GM23248 (cell line): ENCODE measurements around the gene BLCAP. TPM values are rescaled to one million over a fixed set of nuclear protein-coding genes. Genes with fewer than 3 reads are reported as not detected.

Experiments
- DNase-seq: peaks from one replicate; pipeline ENCODE4 v3.0.0-alpha.2; 2015
- H2AFZ ChIP-seq: fragments of 200-600 bp; sonication (generic); 2 replicates; pipeline ENCODE4 v1.6.1; 2016; ENCODE audit warnings: antibody characterized with exemption
- H3F3A ChIP-seq: fragments of 200-600 bp; sonication (generic); 2 replicates; pipeline ENCODE4 v1.6.1; 2016; ENCODE audit warnings: mild to moderate bottlenecking, antibody characterized with exemption, mixed run types; ENCODE audit not compliant: insufficient read depth
- H3K27ac ChIP-seq: fragments of 200-600 bp; sonication (generic); 2 replicates; pipeline ENCODE4 v1.5.1; 2016; ENCODE audit warnings: mild to moderate bottlenecking
- H3K27me3 ChIP-seq: fragments of 200-600 bp; sonication (generic); replicated peaks from 2 replicates; pipeline ENCODE4 v1.6.1; 2016; ENCODE audit warnings: mild to moderate bottlenecking; ENCODE audit not compliant: insufficient read depth
- H3K36me3 ChIP-seq: fragments of 200-600 bp; sonication (generic); 2 replicates; pipeline ENCODE4 v1.6.1; 2016; ENCODE audit warnings: low read depth, mild to moderate bottlenecking
- H3K4me1 ChIP-seq: fragments of 200-600 bp; sonication (generic); 2 replicates; pipeline ENCODE4 v1.6.1; 2016; ENCODE audit warnings: mild to moderate bottlenecking; ENCODE audit not compliant: insufficient read depth
- H3K4me2 ChIP-seq: fragments of 200-600 bp; sonication (generic); one replicate; pipeline ENCODE4 v1.6.1; 2016; ENCODE audit warnings: mild to moderate bottlenecking; ENCODE audit not compliant: unreplicated experiment
- H3K4me3 ChIP-seq: fragments of 200-600 bp; sonication (generic); 2 replicates; pipeline ENCODE4 v1.5.1; 2016; ENCODE audit warnings: mild to moderate bottlenecking
- H3K79me2 ChIP-seq: fragments of 200-600 bp; sonication (generic); 2 replicates; pipeline ENCODE4 v1.6.1; 2016; ENCODE audit warnings: mild to moderate bottlenecking; ENCODE audit not compliant: insufficient read depth
- H3K9ac ChIP-seq: fragments of 200-600 bp; sonication (generic); 2 replicates; pipeline ENCODE4 v1.6.1; 2016; ENCODE audit warnings: mild to moderate bottlenecking
- H3K9me2 ChIP-seq: fragments of 200-600 bp; sonication (generic); 2 replicates; pipeline ENCODE4 v1.6.1; 2016; ENCODE audit warnings: mixed run types, mild to moderate bottlenecking, moderate library complexity; ENCODE audit not compliant: insufficient read depth
- H3K9me3 ChIP-seq: fragments of 200-600 bp; sonication (generic); one replicate; pipeline ENCODE4 v1.6.1; 2017; ENCODE audit warnings: low read depth
- H4K20me1 ChIP-seq: fragments of 200-600 bp; sonication (generic); 2 replicates; pipeline ENCODE4 v1.6.0; 2016; ENCODE audit not compliant: insufficient read depth
- EZH2 ChIP-seq: fragments of 200-600 bp; sonication (generic); IDR thresholded peaks from 2 replicates; pipeline ENCODE4 v1.6.1; 2018; ENCODE audit warnings: antibody characterized with exemption, mild to moderate bottlenecking; ENCODE audit not compliant: insufficient read depth, poor library complexity, severe bottlenecking
- EZH2phosphoT487 ChIP-seq: fragments of 200-600 bp; sonication (generic); IDR thresholded peaks from 2 replicates; pipeline ENCODE4 v1.6.1; 2018; ENCODE audit warnings: antibody characterized with exemption, moderate library complexity, mild to moderate bottlenecking, low read depth; ENCODE audit not compliant: insufficient read depth
- WGBS, 2 experiments: methylation state at CpG; one replicate each; pipeline ENCODE4 v1.1.6; 2015 to 2017; ENCODE audit warnings: low lambda C conversion rate in 2 of 2, low coverage in 1 of 2; ENCODE audit errors: missing lambda C conversion rate in 2 of 2; 5-methylcytosine and 5-hydroxymethylcytosine counted together
- in situ Hi-C: fragments of 300-500 bp; cut with MboI; formaldehyde crosslinking; loops from 2 replicates; pipeline ENCODE4 v1.15.0; 2020
- polyA plus RNA-seq: library from polyadenylated mRNA; unstranded; fragments of >200 nt; fragmentation: Nextera tagmentation; extraction: Ambion mirVana; gene quantifications from 2 replicates; pipeline ENCODE4 v1.2.1, GENCODE V29; 2016
- total RNA-seq: library from RNA; depleted of rRNA; stranded (reverse); fragments of >200 nt; shearing (Covaris generic); gene quantifications from 2 replicates; pipeline ENCODE4 v1.2.3, GENCODE V29; 2014

BLCAP gene
- total and polyA plus RNA-seq, 2 experiments from 2014 or later = 80.0 to 100 TPM

- no peaks in the 10 kb centered on the region for H3K9me3 ChIP-seq
These were observed 12.3 kb upstream of the BLCAP start for GRCh38 chr20:37540001-37540400.

GRCh38 chr20:37539424-37539823, 11.7 kb upstream of the BLCAP start:
- no peak for DNase-seq
- in situ Hi-C loops = no loop called here
- H3K27me3 ChIP-seq = no peaks in the 10 kb centered on the region; the same call in none of the 2 replicates
- no peaks in the 10 kb centered on the region for H3K9me2 ChIP-seq
- TF ChIP-seq EZH2phosphoT487 (no peak), EZH2 (no peak)
- no peak overlapping the region for H3K27ac ChIP-seq
- H2AFZ ChIP-seq = no peak overlapping the region
- H3K9ac ChIP-seq = no peak overlapping the region
- no peaks in the 10 kb centered on the region; the same call in 1 of the 2 replicates for H3F3A ChIP-seq
- WGBS, 2 experiments = 59 to 66% methylated on average over 4 of the region's 4 CpGs
- no peaks in the 10 kb centered on the region for H3K36me3 ChIP-seq
- H3K9me3 ChIP-seq = no peaks in the 10 kb centered on the region
- no peak overlapping the region for H3K4me2 ChIP-seq
- no peaks in the 10 kb centered on the region for H4K20me1 ChIP-seq
- H3K4me3 ChIP-seq = no peak overlapping the region
- no peaks in the 10 kb centered on the region for H3K4me1 ChIP-seq
- H3K79me2 ChIP-seq = no peaks in the 10 kb centered on the region

More at GRCh38 chr20:37540001-37540400, 12.3 kb upstream of the BLCAP start:
- Histone ChIP-seq H3K4me3 (no peak overlapping the region), H3K9me2 (no peaks in the 10 kb centered on the region), H3K4me1 (no peaks in the 10 kb centered on the region), H3K27ac (no peak overlapping the region), H3K36me3 (no peaks in the 10 kb centered on the region), H3K79me2 (no peaks in the 10 kb centered on the region), H4K20me1 (no peaks in the 10 kb centered on the region), H3F3A (no peaks in the 10 kb centered on the region; the same call in 1 of the 2 replicates), H2AFZ (no peak overlapping the region), H3K4me2 (no peak overlapping the region), H3K27me3 (no peaks in the 10 kb centered on the region; the same call in none of the 2 replicates), H3K9ac (no peak overlapping the region)
- TF ChIP-seq EZH2 (no peak), EZH2phosphoT487 (no peak)
- no peak for DNase-seq
- 79 to 87% methylated on average over 5 of the region's 5 CpGs for WGBS, 2 experiments
- in situ Hi-C loops = no loop called here

GRCh38 chr20:37538003-37538402, 10.3 kb upstream of the BLCAP start:
- Histone ChIP-seq H3K4me2 (no peak overlapping the region), H3K27ac (no peak overlapping the region), H3K4me1 (no peaks in the 10 kb centered on the region), H3K9ac (no peak overlapping the region), H3K9me2 (no peaks in the 10 kb centered on the region), H3F3A (no peaks in the 10 kb centered on the region), H3K79me2 (no peaks in the 10 kb centered on the region), H2AFZ (no peak overlapping the region), H4K20me1 (no peaks in the 10 kb centered on the region), H3K4me3 (no peak overlapping the region), H3K36me3 (no peaks in the 10 kb centered on the region), H3K9me3 (no peaks in the 10 kb centered on the region), H3K27me3 (no peaks in the 10 kb centered on the region; the same call in none of the 2 replicates)
- no peak for TF ChIP-seq EZH2
- no peak for TF ChIP-seq EZH2phosphoT487
- in situ Hi-C loops = no loop called here
- WGBS, 2 experiments = 57% methylated on average over 5 of the region's 5 CpGs
- peak; percentile 79 for DNase-seq

GRCh38 chr20:37537505-37537904, 9.8 kb upstream of the BLCAP start:
- H4K20me1 ChIP-seq = no peaks in the 10 kb centered on the region
- no peak for DNase-seq
- H3K9me3 ChIP-seq = no peaks in the 10 kb centered on the region
- in situ Hi-C loops = no loop called here
- WGBS, 2 experiments = 44 to 48% methylated on average over 1 of the region's 1 CpG
- H3K4me3 ChIP-seq = no peak overlapping the region
- no peaks in the 10 kb centered on the region for H3F3A ChIP-seq
- H3K36me3 ChIP-seq = no peaks in the 10 kb centered on the region
- H3K27ac ChIP-seq = no peak overlapping the region
- H3K79me2 ChIP-seq = no peaks in the 10 kb centered on the region
- no peak overlapping the region for H2AFZ ChIP-seq
- no peak overlapping the region for H3K4me2 ChIP-seq
- H3K4me1 ChIP-seq = no peaks in the 10 kb centered on the region
- no peaks in the 10 kb centered on the region; the same call in none of the 2 replicates for H3K27me3 ChIP-seq
- TF ChIP-seq EZH2 (no peak), EZH2phosphoT487 (no peak)
- no peaks in the 10 kb centered on the region for H3K9me2 ChIP-seq
- no peak overlapping the region for H3K9ac ChIP-seq
